Measurements from ENCODE around the gene C19orf67. TPM values are rescaled to one million over a fixed set of nuclear protein-coding genes. Genes with fewer than 3 reads are reported as not detected.

C19orf67 gene
- polyA plus RNA-seq, 6 donors from 2014 or later = not detected

DNA sequence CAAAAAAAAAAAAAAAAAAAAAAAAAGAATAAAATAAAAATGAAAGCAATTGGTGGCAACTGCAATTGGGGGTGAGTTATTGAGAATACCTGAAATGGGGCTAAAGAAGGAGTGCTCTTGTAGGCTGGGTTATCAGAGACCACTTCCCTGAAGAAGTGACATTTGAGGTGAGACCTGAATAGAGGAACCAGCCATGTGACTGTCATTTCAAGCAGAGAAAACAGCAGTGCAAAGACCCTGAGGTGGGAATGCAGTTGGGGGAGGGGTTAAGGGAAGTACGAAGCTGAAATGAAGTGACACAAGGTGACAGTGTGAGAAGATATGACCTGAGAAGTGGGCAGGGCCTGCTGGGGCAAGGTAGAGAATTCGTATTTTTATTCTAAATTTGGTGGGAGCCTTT is 19.4 kb downstream of the C19orf67 start:
- H3K27ac Mint-ChIP-seq = peak overlapping the region in 1 of 6 donors; percentile 49
- H3K4me1 Mint-ChIP-seq = no peaks in the 10 kb centered on the region
- no peak overlapping the region for H3K4me3 Mint-ChIP-seq
- no peaks in the 10 kb centered on the region for H3K9me3 Mint-ChIP-seq
- ATAC-seq (ENCODE audit: low read depth in 2 of 2) = peak; percentile 37 to 52
- peaks cover 7 to 20% (median 18%) of the 10 kb centered on the region in 3 donors for H3K27me3 Mint-ChIP-seq
- DNase-seq = no peak
- H3K36me3 Mint-ChIP-seq = no peaks in the 10 kb centered on the region

DNA sequence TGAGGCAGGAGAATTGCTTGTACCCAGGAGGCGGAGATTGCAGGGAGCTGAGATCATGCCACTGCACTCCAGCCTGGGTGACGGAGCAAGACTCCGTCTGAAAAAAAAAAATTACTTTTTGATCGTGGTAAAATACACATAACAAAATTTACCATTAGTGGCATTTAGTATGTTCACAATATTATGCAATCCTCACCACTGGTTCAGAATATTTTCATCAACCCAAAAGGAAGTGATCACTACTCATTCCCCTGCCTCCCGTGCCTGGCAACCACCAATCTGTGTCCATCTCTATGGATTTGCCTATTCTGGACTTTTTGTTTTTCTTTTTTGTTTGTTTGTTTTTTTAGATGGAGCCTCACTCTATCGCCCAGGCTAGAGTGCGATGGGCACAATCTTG is 22.5 kb downstream of the C19orf67 start:
- H3K27ac Mint-ChIP-seq = peak overlapping the region in 1 of 6 donors; percentile 93
- H3K4me1 Mint-ChIP-seq = peaks cover 9 to 11% (median 9%) of the 10 kb centered on the region in 3 donors
- no peak overlapping the region for H3K4me3 Mint-ChIP-seq
- H3K36me3 Mint-ChIP-seq = peaks cover 0 to 7% of the 10 kb centered on the region in 2 donors
- H3K27me3 Mint-ChIP-seq = peaks cover 32 to 43% (median 41%) of the 10 kb centered on the region in 3 donors
- DNase-seq (no peak), ATAC-seq (ENCODE audit: low read depth in 2 of 2) (no peak)
- H3K9me3 Mint-ChIP-seq = no peaks in the 10 kb centered on the region

DNA sequence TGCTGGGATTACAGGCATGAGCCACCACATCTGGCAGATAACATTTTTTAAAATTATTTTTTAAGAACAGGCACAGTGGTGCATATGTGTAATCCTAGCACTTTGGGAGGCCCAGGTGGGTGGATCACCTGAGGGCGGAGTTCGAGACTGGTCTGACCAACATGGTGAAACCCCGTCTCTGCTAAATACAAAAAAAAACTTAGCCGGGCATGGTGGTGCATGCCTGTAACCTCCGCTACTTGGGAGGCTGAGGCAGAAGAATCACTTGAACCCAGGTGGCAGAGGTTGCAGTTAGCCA is 23.1 kb downstream of the C19orf67 start:
- no peak for ATAC-seq (ENCODE audit: low read depth in 2 of 2)
- Mint-ChIP-seq H3K4me1 (peaks cover 15 to 16% (median 15%) of the 10 kb centered on the region in 3 donors), H3K27ac (no peak overlapping the region), H3K4me3 (no peak overlapping the region), H3K36me3 (peaks cover 0 to 11% of the 10 kb centered on the region in 2 donors), H3K27me3 (peaks cover 32 to 49% (median 47%) of the 10 kb centered on the region in 3 donors), H3K9me3 (no peaks in the 10 kb centered on the region)
- no peak for DNase-seq

DNA sequence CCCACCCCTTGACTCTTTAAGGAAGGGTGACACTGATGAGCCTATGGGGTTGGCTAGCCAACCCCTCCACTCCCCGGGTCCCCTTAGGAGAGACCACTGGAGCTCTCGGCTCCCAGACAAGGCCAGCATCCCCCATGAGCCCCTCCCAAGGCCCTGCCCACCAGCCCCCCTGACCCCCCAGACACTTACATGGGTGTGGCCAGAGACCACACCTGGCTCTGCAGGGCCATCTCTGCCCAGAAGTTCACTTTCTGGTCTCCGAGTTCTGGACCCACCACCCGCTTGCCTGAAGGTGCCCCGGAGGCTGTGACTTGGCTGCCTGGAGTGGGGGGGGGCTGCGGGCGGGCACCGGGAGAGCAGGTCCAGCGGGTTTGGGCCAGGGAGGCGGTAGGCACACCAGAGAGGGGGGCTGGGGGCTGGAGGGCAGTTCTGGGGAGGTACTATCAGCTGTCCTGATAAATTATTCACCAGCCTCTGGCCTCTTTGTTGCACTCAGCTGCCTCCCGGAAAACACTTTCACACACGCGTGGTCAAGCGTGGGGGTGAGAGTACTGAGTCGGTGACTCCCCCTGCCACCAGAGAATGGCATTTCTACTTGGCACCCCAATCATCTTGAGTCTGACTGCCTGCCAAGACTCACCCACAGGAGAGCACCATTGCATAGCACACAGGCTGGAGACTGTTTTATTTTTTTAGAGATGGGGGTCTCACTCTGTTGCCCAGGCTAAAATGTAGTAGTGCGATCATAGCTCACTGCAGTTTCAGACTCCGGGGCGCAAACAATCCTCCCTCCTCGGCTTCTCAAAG is 23.6 kb downstream of the C19orf67 start, which contains the start of gene PALM3:
TSS of gene PALM3 (minus strand) at position 326 of the 807 bp plus-strand sequence. CDS start at position 230, 96 bp downstream.
- Mint-ChIP-seq H3K4me1 (peaks cover 16% of the 10 kb centered on the region in 3 donors), H3K36me3 (peaks cover 0 to 11% of the 10 kb centered on the region in 2 donors), H3K27ac (no peak within 1 kb of the TSS)

DNA sequence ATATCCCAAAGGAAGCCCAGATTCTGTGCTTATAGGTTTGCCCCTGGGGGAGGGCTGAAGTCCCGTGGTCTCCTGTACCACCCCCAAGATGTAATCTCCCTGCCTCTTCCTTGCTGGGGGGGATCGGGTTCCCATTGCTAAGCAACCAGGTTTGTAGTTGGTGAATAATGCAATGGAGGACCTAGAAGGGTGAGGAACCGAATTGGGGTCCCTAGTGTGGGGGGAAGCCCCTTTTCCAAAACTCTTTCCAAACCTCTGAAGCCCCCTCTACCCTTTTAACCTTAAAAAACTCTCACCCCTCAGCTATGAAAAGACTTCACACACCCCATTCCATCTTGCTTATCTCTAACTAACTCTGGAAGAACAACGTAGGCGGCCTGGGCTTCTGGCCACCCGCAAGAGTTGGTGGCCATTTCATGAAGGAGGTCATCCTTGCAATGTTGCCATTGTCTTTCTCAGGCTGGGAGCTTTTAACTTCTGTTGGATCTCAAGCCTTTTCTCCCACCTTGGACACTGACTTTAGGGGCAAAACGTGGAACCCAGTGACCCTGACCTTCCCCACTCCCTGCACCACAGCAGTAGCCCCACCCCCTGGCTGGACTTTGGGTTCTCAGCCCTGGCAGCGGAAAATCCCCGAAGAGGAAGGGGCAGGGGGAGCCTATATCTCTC is 24.4 kb downstream of the C19orf67 start:
- H3K9me3 Mint-ChIP-seq = no peaks in the 10 kb centered on the region
- DNase-seq (no peak), ATAC-seq (ENCODE audit: low read depth in 2 of 2) (no peak)
- no peak overlapping the region for H3K27ac Mint-ChIP-seq
- H3K4me3 Mint-ChIP-seq = no peak overlapping the region
- peaks cover 31 to 52% (median 41%) of the 10 kb centered on the region in 3 donors for H3K27me3 Mint-ChIP-seq
- H3K4me1 Mint-ChIP-seq = peaks cover 16 to 19% (median 16%) of the 10 kb centered on the region in 3 donors
- peaks cover 0 to 11% of the 10 kb centered on the region in 2 donors for H3K36me3 Mint-ChIP-seq

More for the DNA sequence above, 23.6 kb downstream of the C19orf67 start, which contains the start of gene PALM3:
- ATAC-seq (ENCODE audit: low read depth in 2 of 2) = no peak
- H3K4me3 Mint-ChIP-seq = peak within 1 kb of the TSS in 1 of 8 donors; percentile 52
- H3K9me3 Mint-ChIP-seq = no peaks in the 10 kb centered on the region
- no peak for DNase-seq
- H3K27me3 Mint-ChIP-seq = peaks cover 32 to 52% (median 49%) of the 10 kb centered on the region in 3 donors

DNA sequence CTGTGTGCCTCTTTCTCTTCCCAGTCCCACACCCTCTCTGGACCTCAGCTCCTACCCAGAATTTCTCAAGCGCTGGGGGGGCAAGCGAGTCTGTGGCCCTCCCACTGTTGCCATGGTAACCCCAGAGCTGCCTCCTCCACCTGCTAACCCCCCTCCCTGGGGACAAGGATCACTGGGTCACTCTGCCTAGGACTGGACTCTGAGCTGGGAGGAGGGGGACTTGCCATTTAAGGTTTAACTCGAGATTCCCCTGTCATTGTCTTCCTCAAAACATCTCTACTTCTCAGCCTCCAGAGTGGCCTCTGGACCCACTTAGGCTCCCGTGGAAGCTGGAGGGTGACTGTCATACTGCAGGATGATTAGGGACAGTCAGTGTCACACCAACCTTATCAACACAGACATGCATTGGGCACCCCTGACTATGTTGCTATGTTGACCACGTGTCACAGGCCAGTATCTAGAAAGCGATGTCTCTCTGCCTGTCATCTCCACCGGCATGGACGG is 25.9 kb downstream of the C19orf67 start:
- peaks cover 33 to 56% (median 37%) of the 10 kb centered on the region in 3 donors for H3K27me3 Mint-ChIP-seq
- ATAC-seq (ENCODE audit: low read depth in 2 of 2) = no peak
- peaks cover 16 to 20% (median 19%) of the 10 kb centered on the region in 3 donors for H3K4me1 Mint-ChIP-seq
- H3K4me3 Mint-ChIP-seq = no peak overlapping the region
- no peaks in the 10 kb centered on the region for H3K9me3 Mint-ChIP-seq
- no peak for DNase-seq
- peaks cover 0 to 11% of the 10 kb centered on the region in 2 donors for H3K36me3 Mint-ChIP-seq
- H3K27ac Mint-ChIP-seq = peak overlapping the region in 2 of 6 donors; percentile 16 to 28

DNA sequence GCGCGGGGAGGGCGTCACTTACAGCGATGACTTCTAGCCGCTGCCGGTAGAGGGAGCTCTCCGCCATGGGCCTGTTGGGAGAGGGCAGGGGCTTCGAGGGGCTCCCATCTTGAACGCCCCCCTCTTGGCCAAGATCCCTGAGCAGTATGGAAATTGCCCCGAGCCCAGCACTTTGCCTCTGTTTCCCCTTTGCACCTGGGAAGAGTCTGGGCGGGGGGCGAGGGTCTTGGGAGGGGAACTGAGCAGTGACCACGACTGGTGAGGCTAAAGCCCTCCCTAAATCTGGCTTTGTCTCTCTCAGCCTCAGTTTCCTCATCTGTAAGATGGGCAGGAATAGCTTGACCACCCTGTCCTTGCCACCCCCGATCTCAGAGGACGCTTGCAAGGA is 26.5 kb downstream of the C19orf67 start:
- Mint-ChIP-seq H3K36me3 (peaks cover 0 to 11% of the 10 kb centered on the region in 2 donors), H3K27ac (peak overlapping the region in 1 of 6 donors; percentile 90), H3K4me1 (peaks cover 16 to 20% (median 19%) of the 10 kb centered on the region in 3 donors), H3K9me3 (peaks cover 0 to 1% (median 0%) of the 10 kb centered on the region in 7 donors), H3K27me3 (peaks cover 33 to 57% (median 37%) of the 10 kb centered on the region in 3 donors), H3K4me3 (peak overlapping the region in 5 of 8 donors; percentile 55 to 75 (median 67))
- peak; percentile 31 for DNase-seq
- ATAC-seq (ENCODE audit: low read depth in 2 of 2) = peak; percentile 65 to 69

DNA sequence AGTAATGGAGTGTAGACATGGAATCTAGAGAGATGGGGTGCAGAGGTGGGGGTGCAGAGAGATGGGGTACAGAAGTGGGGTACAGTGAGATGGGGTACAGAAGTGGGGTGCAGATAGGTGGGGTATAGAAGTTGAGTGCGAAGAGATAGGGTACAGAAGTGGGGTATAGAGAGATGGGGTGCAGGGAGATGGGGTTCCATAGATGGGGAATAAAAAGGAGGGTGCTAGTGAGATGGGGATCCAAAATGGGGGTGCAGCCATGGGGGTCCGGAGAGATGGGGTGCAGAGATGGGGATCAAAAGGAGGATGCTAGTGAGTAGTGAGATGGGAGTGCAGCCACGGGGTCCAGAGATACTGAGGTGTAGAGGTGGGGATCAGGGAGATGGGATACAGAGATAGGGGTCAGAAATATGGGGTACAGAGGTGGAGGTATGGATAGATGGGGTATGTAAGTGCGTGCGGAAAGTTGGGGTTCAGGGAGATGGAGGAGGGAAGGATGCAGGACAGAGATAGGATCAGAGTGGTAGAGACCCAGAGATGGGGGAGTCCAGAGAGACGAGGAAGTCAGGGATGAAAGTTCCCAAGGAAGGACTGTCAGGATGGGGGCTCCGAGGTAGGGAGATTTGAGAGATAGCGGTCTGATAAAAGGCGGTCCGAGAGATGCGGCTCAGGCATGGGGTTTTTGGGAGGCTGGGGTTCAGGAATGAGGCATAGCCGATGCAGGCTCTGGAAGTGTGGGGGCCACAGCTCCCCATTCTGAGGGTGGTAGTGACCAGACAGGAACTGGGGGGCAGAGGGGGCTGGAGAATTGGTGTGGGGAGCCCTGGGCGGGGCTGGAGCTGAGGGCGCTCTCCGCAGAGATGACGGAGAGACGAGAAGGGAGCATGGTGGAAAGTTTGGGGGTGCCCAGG is 27.1 kb downstream of the C19orf67 start:
- H3K27ac Mint-ChIP-seq = peak overlapping the region in 3 of 6 donors; percentile 70 to 90 (median 72)
- H3K4me3 Mint-ChIP-seq = peak overlapping the region in 6 of 8 donors; percentile 63 to 75 (median 68)
- peaks cover 33 to 57% (median 37%) of the 10 kb centered on the region in 3 donors for H3K27me3 Mint-ChIP-seq
- no peak for DNase-seq
- no peak for ATAC-seq (ENCODE audit: low read depth in 2 of 2)
- peaks cover 0 to 4% (median 0%) of the 10 kb centered on the region in 7 donors for H3K9me3 Mint-ChIP-seq
- peaks cover 16 to 20% (median 19%) of the 10 kb centered on the region in 3 donors for H3K4me1 Mint-ChIP-seq
- H3K36me3 Mint-ChIP-seq = peaks cover 0 to 11% of the 10 kb centered on the region in 2 donors

DNA sequence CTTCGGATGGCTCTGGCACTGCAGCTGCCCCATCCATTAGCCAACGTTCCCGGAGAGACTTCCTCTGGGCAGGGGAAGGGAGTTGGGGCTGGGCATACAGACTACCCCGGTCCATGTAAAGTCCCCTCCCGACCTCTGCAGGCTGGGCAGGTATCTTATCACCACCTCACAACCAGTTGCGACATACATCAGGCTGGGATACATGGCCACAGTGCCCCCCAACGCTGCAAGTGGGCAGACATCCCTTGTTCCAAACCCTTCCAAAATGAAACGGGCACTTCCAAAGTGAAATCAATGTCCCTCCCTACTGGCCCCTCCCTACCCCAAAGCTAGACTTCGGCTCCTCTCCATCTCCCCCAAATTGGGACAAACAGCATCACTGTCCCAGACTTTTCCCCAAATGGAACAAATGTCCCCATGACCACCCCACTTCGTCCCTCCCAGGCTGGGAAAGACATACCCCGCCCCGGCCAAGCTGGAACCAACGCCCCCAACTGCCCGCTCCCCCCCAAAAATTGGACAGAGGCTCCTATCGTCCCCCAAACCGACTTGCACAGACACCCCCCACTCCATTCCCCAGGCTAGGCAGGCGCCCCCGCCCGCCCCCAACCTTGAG is 28.7 kb downstream of the C19orf67 start:
- Mint-ChIP-seq H3K27ac (no peak overlapping the region), H3K9me3 (peaks cover 0 to 4% (median 0%) of the 10 kb centered on the region in 7 donors), H3K36me3 (peaks cover 0 to 18% of the 10 kb centered on the region in 2 donors), H3K4me1 (peaks cover 20 to 22% (median 20%) of the 10 kb centered on the region in 3 donors), H3K4me3 (peak overlapping the region in 6 of 8 donors; percentile 21 to 90 (median 68)), H3K27me3 (peaks cover 33 to 57% (median 37%) of the 10 kb centered on the region in 3 donors)
- ATAC-seq (ENCODE audit: low read depth in 2 of 2) = no peak
- no peak for DNase-seq

DNA sequence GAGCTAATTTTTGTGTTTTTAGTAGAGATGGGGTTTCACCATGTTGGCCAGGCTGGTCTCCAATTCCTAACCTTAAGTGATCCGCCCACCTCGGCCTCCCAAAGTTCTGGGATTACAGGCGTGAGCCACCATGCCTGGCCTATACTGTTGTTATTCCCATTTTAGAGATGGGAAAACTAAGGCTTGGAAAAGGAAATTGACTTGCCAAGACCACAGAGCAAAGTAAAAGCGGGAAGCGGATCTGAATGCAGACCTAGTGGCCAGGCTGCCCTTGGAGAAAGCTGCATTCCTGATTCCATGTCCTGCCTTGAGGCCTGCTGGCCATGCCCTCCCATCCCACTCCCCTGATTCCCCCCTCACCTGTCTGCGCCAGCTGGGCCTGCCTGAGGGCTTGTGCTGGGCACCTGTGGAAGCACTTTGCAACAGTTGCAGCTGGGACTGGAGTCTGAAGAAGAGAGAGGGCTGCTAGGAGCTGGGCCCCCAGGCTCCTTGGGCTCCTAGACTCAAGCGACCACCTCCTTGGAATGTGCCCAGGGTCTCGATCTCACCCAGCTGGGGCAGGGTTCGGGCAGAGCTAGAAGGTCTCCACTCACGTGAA is 29.4 kb downstream of the C19orf67 start:
- Mint-ChIP-seq H3K9me3 (peaks cover 0 to 4% (median 0%) of the 10 kb centered on the region in 7 donors), H3K4me3 (peak overlapping the region in 1 of 8 donors; percentile 20), H3K4me1 (peaks cover 20 to 25% (median 20%) of the 10 kb centered on the region in 3 donors), H3K27me3 (peaks cover 30 to 50% (median 32%) of the 10 kb centered on the region in 3 donors), H3K27ac (no peak overlapping the region), H3K36me3 (peaks cover 0 to 25% of the 10 kb centered on the region in 2 donors)
- ATAC-seq (ENCODE audit: low read depth in 2 of 2) = no peak
- no peak for DNase-seq

DNA sequence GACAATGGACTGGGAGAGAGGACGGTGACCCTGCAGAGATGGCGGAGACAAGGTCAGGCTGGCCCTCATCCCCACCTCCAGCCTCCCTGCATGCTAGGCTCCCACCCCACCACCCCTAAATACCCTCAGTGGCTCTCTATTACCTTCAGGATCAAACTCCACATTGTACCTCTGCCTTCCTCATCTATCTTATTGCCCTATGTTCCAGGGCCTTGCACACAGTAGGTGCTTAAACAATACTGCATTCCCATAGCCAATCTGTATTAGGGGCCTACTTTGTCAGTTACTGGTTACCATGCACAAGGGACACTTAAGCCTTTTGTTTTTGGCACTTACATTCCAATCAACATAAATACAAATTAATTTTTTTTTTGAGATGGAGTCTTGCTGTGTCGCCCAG is 30.2 kb downstream of the C19orf67 start:
- Mint-ChIP-seq H3K27me3 (peaks cover 25 to 46% (median 28%) of the 10 kb centered on the region in 3 donors), H3K27ac (no peak overlapping the region), H3K4me1 (peaks cover 20 to 25% (median 20%) of the 10 kb centered on the region in 3 donors), H3K4me3 (no peak overlapping the region), H3K9me3 (peaks cover 0 to 4% (median 0%) of the 10 kb centered on the region in 7 donors), H3K36me3 (peaks cover 1 to 25% of the 10 kb centered on the region in 2 donors)
- ATAC-seq (ENCODE audit: low read depth in 2 of 2) (no peak), DNase-seq (no peak)

DNA sequence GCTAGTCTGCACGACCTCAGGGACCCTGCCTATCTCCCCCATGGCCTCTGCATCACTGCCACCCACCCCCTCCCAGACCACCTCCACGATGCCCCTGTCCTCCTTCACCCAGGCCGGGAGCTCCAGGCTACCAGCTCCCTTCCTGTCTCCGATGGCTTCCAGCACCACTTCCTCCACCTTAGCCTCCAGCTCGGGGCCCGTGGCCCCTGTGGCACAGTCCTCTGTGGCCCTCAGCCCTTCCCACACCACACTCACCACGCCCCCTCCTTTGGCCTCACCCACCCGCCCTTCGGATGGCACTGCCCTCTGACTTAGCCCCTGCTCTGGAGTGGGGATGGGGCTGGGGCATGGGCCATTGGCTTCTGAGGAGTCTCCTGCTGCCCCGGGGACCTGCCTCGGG is 30.9 kb downstream of the C19orf67 start:
- no peak overlapping the region for H3K4me3 Mint-ChIP-seq
- peak overlapping the region in 1 of 6 donors; percentile 86 for H3K27ac Mint-ChIP-seq
- DNase-seq (no peak), ATAC-seq (ENCODE audit: low read depth in 2 of 2) (no peak)
- H3K4me1 Mint-ChIP-seq = peaks cover 20 to 25% (median 20%) of the 10 kb centered on the region in 3 donors
- H3K36me3 Mint-ChIP-seq = peaks cover 4 to 25% of the 10 kb centered on the region in 2 donors
- H3K27me3 Mint-ChIP-seq = peaks cover 18 to 40% (median 22%) of the 10 kb centered on the region in 3 donors
- peaks cover 0 to 4% (median 0%) of the 10 kb centered on the region in 7 donors for H3K9me3 Mint-ChIP-seq

Measured in naive B cell (primary cell).